Tibial nerve (tissue), 4 donors: ENCODE data around the gene VSTM4.

Source experiments
- EP300 ChIP-seq, 2 donors: sonication (generic); formaldehyde crosslinking; IDR thresholded peaks; one replicate each; pipeline ENCODE4 v1.6.1; 2017; ENCODE audit warnings: antibody characterized with exemption in 2 of 2, mild to moderate bottlenecking in 1 of 2
- POLR2A ChIP-seq, 2 donors: fragments of 450-650 bp; IDR thresholded peaks; one replicate each; pipeline ENCODE4 v1.6.1; 2017; ENCODE audit warnings: antibody characterized with exemption in 2 of 2, mild to moderate bottlenecking in 2 of 2, moderate library complexity in 2 of 2
- TF ChIP-seq, protein P1 (sequence below), 5 experiments: fragments of 200-600 bp in 3 of 5; fragments of 450-650 bp in 2 of 5; sonication (generic) in 3 of 5; IDR thresholded peaks; one replicate each; pipeline ENCODE4 v1.5.1; 2016 to 2019; ENCODE audit warnings: antibody characterized with exemption in 5 of 5, mild to moderate bottlenecking in 3 of 5, moderate library complexity in 2 of 5

GRCh38 chr10:49129376-49129775, 14.1 kb upstream of the VSTM4 start:
- TF ChIP-seq, protein P1, sequence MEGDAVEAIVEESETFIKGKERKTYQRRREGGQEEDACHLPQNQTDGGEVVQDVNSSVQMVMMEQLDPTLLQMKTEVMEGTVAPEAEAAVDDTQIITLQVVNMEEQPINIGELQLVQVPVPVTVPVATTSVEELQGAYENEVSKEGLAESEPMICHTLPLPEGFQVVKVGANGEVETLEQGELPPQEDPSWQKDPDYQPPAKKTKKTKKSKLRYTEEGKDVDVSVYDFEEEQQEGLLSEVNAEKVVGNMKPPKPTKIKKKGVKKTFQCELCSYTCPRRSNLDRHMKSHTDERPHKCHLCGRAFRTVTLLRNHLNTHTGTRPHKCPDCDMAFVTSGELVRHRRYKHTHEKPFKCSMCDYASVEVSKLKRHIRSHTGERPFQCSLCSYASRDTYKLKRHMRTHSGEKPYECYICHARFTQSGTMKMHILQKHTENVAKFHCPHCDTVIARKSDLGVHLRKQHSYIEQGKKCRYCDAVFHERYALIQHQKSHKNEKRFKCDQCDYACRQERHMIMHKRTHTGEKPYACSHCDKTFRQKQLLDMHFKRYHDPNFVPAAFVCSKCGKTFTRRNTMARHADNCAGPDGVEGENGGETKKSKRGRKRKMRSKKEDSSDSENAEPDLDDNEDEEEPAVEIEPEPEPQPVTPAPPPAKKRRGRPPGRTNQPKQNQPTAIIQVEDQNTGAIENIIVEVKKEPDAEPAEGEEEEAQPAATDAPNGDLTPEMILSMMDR (IDR thresholded peaks at IDR 0.05), result no peak
- TF ChIP-seq POLR2A (IDR thresholded peaks at IDR 0.05), result no peak
- no peak for TF ChIP-seq EP300 (IDR thresholded peaks at IDR 0.05)
